PC-9 (cell line): ENCODE measurements around the gene GNAQ. TPM values are rescaled to one million over a fixed set of nuclear protein-coding genes. Genes with fewer than 3 reads are reported as not detected.

ENCODE experiments used
- BruUV-seq: library from RNA; stranded (reverse); fragments of 400-500 nt; replicated peaks from 2 replicates; lab custom pipeline; 2021; lab: Mats Ljungman, UMichigan
- CTCF ChIA-PET: fragments of 300-600 bp; sonication (Branson Sonifier 250); formaldehyde crosslinking; loops from one replicate; lab custom pipeline; 2022; ENCODE audit warnings: antibody characterized with exemption; lab: Charles Lee
- POLR2A ChIA-PET: fragments of 300-600 bp; sonication (Branson Sonifier 250); formaldehyde crosslinking; loops from one replicate; lab custom pipeline; 2022; ENCODE audit warnings: antibody characterized with exemption; ENCODE audit not compliant: unreplicated experiment; lab: Charles Lee
- DNase-seq, 2 experiments: peaks; one replicate each; pipeline versions ENCODE4 v3.0.0 to v3.0.0-alpha.2; 2015 to 2022; ENCODE audit warnings: mixed read lengths in 1 of 2
- H2AFZ ChIP-seq: fragments of 200-600 bp; sonication (generic); 2 replicates; pipeline ENCODE4 v1.8.1; 2017; ENCODE audit warnings: antibody characterized with exemption
- H3F3A ChIP-seq: fragments of 200-600 bp; sonication (generic); 2 replicates; pipeline ENCODE4 v1.8.1; 2017; ENCODE audit warnings: antibody characterized with exemption, mild to moderate bottlenecking, low read depth; ENCODE audit not compliant: insufficient read depth
- H3K27ac ChIP-seq: fragments of 200-600 bp; sonication (generic); 2 replicates; pipeline ENCODE4 v1.6.1; 2016; ENCODE audit warnings: mixed run types
- H3K27me3 ChIP-seq: fragments of 200-600 bp; sonication (generic); 2 replicates; pipeline ENCODE4 v1.6.1; 2016; ENCODE audit warnings: low read depth, mixed run types; ENCODE audit not compliant: insufficient read depth
- H3K36me3 ChIP-seq: fragments of 200-600 bp; sonication (generic); 2 replicates; pipeline ENCODE4 v1.6.1; 2016; ENCODE audit warnings: low read depth, mixed run types
- H3K4me1 ChIP-seq: fragments of 200-600 bp; sonication (generic); replicated peaks from 2 replicates; pipeline ENCODE4 v1.6.1; 2016; ENCODE audit warnings: mixed run types; ENCODE audit not compliant: insufficient read depth
- H3K4me2 ChIP-seq: fragments of 200-600 bp; sonication (generic); 2 replicates; pipeline ENCODE4 v1.6.1; 2017; ENCODE audit warnings: mixed run types
- H3K4me3 ChIP-seq: fragments of 200-600 bp; sonication (generic); 2 replicates; pipeline ENCODE4 v1.6.1; 2016; ENCODE audit warnings: mixed run types
- H3K79me2 ChIP-seq: fragments of 200-600 bp; sonication (generic); 2 replicates; pipeline ENCODE4 v1.6.1; 2017; ENCODE audit warnings: low read depth, mixed run types
- H3K9me2 ChIP-seq: fragments of 200-600 bp; sonication (generic); 2 replicates; pipeline ENCODE4 v1.8.1; 2017; ENCODE audit warnings: mild to moderate bottlenecking; ENCODE audit not compliant: insufficient read depth
- H3K9me3 ChIP-seq: fragments of 200-600 bp; sonication (generic); 2 replicates; pipeline ENCODE4 v1.8.1; 2016; ENCODE audit warnings: low read depth; ENCODE audit not compliant: insufficient read depth
- H4K20me1 ChIP-seq: fragments of 200-600 bp; sonication (generic); 2 replicates; pipeline ENCODE4 v1.8.1; 2017; ENCODE audit not compliant: insufficient read depth
- EZH2 ChIP-seq: fragments of 200-600 bp; sonication (generic); IDR thresholded peaks from 2 replicates; pipeline ENCODE4 v1.8.0; 2017; ENCODE audit warnings: antibody characterized with exemption, low read depth
- intact Hi-C: fragments of 100-400 bp; cut with micrococcal nuclease; formaldehyde crosslinking; loops from one replicate; pipeline ENCODE4 v1.10.0; 2022; ENCODE audit not compliant: unreplicated experiment
- total RNA-seq: library from RNA; stranded (reverse); gene quantifications from 2 replicates; pipeline ENCODE4 v1.2.3, GENCODE V29; 2021
- TF ChIP-seq, protein P1 (sequence below): fragments of 200-600 bp; sonication (generic); conservative IDR thresholded peaks from 2 replicates; pipeline ENCODE4 v1.6.1; 2017; ENCODE audit warnings: mixed run types, antibody characterized with exemption, mild to moderate bottlenecking, moderate library complexity

GNAQ gene
- total RNA-seq, 1 experiment from 2014 or later, result 51.6 TPM

DNA sequence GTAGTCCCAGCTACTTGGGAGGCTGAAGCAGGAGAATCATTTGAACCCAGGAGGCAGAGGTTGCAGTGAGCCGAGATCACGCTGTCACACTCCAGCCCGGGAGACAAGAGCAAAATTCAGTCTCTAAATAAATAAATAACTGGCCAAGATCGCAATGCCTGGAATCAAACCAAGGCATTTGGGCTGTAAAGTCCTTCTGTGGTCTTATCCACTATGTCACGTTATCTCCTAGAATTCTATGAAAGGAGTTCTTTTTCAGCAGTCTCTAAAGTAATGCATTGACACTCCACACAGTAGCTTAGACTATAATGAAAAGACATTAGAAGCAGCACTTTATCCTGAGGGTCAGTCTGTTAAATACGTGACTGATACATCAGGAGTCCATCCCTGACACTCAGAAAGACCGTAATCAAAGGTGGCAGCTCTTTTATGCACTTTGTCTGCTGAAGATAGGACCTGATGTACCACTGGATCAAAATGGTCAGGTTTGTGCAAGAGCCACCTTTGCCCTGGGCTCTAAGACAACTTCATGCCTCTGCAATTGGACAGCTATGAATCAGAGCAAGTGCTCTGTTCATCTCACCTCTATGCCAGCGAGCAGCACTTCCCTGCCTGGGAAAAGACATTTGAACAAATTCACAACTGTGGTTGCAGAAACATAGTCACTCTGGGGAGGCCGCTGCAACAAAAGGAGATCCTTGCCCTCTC, 351.8 kb downstream of the GNAQ start:
- no peak for TF ChIP-seq EZH2
- TF ChIP-seq, protein P1, sequence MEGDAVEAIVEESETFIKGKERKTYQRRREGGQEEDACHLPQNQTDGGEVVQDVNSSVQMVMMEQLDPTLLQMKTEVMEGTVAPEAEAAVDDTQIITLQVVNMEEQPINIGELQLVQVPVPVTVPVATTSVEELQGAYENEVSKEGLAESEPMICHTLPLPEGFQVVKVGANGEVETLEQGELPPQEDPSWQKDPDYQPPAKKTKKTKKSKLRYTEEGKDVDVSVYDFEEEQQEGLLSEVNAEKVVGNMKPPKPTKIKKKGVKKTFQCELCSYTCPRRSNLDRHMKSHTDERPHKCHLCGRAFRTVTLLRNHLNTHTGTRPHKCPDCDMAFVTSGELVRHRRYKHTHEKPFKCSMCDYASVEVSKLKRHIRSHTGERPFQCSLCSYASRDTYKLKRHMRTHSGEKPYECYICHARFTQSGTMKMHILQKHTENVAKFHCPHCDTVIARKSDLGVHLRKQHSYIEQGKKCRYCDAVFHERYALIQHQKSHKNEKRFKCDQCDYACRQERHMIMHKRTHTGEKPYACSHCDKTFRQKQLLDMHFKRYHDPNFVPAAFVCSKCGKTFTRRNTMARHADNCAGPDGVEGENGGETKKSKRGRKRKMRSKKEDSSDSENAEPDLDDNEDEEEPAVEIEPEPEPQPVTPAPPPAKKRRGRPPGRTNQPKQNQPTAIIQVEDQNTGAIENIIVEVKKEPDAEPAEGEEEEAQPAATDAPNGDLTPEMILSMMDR, result no peak
- H3K36me3 ChIP-seq, result no peaks in the 10 kb centered on the region
- POLR2A ChIA-PET, result interaction anchor here (0.7 kb wide), 1 partner anchor 470 kb away, joined by 7 read pairs; no protein-coding TSS in a partner anchor
- no peaks in the 10 kb centered on the region for H3F3A ChIP-seq
- BruUV-seq, result no TSS peak
- no peaks in the 10 kb centered on the region for H3K79me2 ChIP-seq
- H3K4me3 ChIP-seq, result no peak overlapping the region
- no peak overlapping the region for H3K4me2 ChIP-seq
- DNase-seq, result no peak
- no peaks in the 10 kb centered on the region for H4K20me1 ChIP-seq
- no peaks in the 10 kb centered on the region for H3K27me3 ChIP-seq
- CTCF ChIA-PET, result no interaction called here
- intact Hi-C loops, result no loop called here
- H2AFZ ChIP-seq, result no peak overlapping the region
- no peaks in the 10 kb centered on the region for H3K9me3 ChIP-seq
- H3K9me2 ChIP-seq, result no peaks in the 10 kb centered on the region
- H3K27ac ChIP-seq, result no peak overlapping the region
- H3K4me1 ChIP-seq, result no peaks in the 10 kb centered on the region

DNA sequence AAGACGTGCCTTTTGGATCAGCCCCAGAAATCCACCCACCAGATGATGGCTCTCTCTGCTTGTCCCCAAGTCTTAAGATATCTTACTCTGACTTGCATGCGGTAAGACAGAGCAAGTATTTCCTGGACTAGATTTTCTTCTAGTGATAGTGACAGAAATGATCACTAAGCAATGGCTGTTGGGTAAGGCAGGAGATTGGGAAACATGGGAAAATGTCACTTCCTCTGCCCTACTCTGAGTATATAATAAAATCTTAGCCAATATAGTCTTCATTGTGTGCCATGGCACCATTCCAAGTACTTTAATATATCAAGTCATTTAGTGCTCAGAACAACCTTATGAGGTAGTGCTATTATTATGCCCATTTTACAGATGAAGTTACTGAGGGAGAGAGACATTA, 352.5 kb downstream of the GNAQ start:
- ChIA-PET POLR2A (no interaction called here), CTCF (no interaction called here)
- no peaks in the 10 kb centered on the region for H3K9me2 ChIP-seq
- no peak overlapping the region for H3K4me3 ChIP-seq
- no peak overlapping the region for H3K4me2 ChIP-seq
- intact Hi-C loops, result no loop called here
- no peaks in the 10 kb centered on the region for H3K4me1 ChIP-seq
- no peaks in the 10 kb centered on the region for H3K79me2 ChIP-seq
- H3K27me3 ChIP-seq, result no peaks in the 10 kb centered on the region
- TF ChIP-seq, protein P1, result no peak
- no peak for TF ChIP-seq EZH2
- no peaks in the 10 kb centered on the region for H3F3A ChIP-seq
- H3K27ac ChIP-seq, result no peak overlapping the region
- no peaks in the 10 kb centered on the region for H3K36me3 ChIP-seq
- no peak overlapping the region for H2AFZ ChIP-seq
- DNase-seq, result no peak
- no TSS peak for BruUV-seq
- H3K9me3 ChIP-seq, result no peaks in the 10 kb centered on the region
- H4K20me1 ChIP-seq, result no peaks in the 10 kb centered on the region

DNA sequence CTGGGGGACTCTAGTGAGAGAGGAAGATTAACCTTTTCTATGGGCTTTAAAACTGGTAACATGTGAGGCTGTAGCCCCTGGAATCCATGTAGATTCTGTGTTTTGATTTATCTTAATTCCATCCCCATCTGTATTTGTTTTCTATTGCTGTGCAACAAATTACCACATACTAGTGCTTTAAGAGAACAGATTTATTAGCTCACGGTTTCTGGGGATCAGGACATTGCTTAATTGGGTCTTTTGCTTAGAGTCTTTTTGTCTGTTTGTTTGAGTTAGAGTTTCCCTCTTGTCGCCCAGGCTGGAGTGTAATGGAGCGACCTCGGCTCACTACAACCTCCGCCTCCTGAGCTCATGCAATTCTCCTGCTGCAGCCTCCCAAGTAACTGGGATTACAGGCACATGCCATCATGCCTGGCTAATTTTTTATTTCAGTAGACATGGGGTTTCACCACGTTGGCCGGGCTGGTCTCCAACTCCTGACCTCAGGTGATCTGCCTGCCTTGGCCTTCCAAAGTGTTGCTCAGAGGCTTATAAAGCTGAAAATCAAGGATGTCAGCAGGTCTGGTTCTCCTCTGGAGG, 353.6 kb downstream of the GNAQ start:
- H3F3A ChIP-seq, result no peaks in the 10 kb centered on the region
- H2AFZ ChIP-seq, result no peak overlapping the region
- no peaks in the 10 kb centered on the region for H3K9me3 ChIP-seq
- no peak overlapping the region for H3K4me3 ChIP-seq
- no peak overlapping the region for H3K4me2 ChIP-seq
- no peaks in the 10 kb centered on the region for H3K36me3 ChIP-seq
- no peak overlapping the region for H3K27ac ChIP-seq
- ChIA-PET POLR2A (no interaction called here), CTCF (interaction anchor here (0.6 kb wide), 1 partner anchor 619 kb away, joined by 3 read pairs; the partner anchor contains the start of gene PSAT1)
- no peaks in the 10 kb centered on the region for H3K27me3 ChIP-seq
- TF ChIP-seq EZH2, result no peak
- TF ChIP-seq, protein P1, result no peak
- no peaks in the 10 kb centered on the region for H3K79me2 ChIP-seq
- DNase-seq, result no peak
- intact Hi-C loops, result no loop called here
- no TSS peak for BruUV-seq
- no peaks in the 10 kb centered on the region for H3K9me2 ChIP-seq
- no peaks in the 10 kb centered on the region for H3K4me1 ChIP-seq
- H4K20me1 ChIP-seq, result no peaks in the 10 kb centered on the region
